GM12878 (cell line): ENCODE measurements around the gene F7. TPM values are rescaled to one million over a fixed set of nuclear protein-coding genes. Genes with fewer than 3 reads are reported as not detected.

Experiments
- ATAC-seq: fragments of 200-7000 bp; cut with Tn5 transposase; 3 replicates; pipeline ENCODE4 v1.9.1; 2020; ENCODE audit warnings: mild to moderate bottlenecking, moderate library complexity
- BruUV-seq: library from RNA; stranded (reverse); fragments of 400-500 nt; replicated peaks from 2 replicates; lab custom pipeline; 2021; lab: Mats Ljungman, UMichigan
- CTCF ChIA-PET: fragments of 300-600 bp; sonication (Branson Sonifier 250); formaldehyde crosslinking; extraction: SDS; loops from one replicate; lab custom pipeline; 2021; ENCODE audit warnings: inconsistent platforms; lab: Yijun Ruan, JAX
- POLR2A ChIA-PET: fragments of 350-600 bp; formaldehyde crosslinking; extraction: SDS; loops from one replicate; lab custom pipeline; 2021; ENCODE audit warnings: inconsistent platforms; lab: Charles Lee
- RAD21 ChIA-PET: fragments of 300-600 bp; sonication (Branson Sonifier 250); formaldehyde crosslinking; loops from one replicate; lab custom pipeline; 2023; ENCODE audit warnings: antibody characterized with exemption; ENCODE audit not compliant: unreplicated experiment; lab: Charles Lee
- SMC1A ChIA-PET: fragments of 300-600 bp; sonication (Branson Sonifier 250); formaldehyde crosslinking; loops from one replicate; lab custom pipeline; 2023; ENCODE audit not compliant: unreplicated experiment, uncharacterized antibody; lab: Charles Lee
- DNase-seq: peaks from one replicate; pipeline ENCODE4 v3.0.0-alpha.2; 2011; ENCODE audit warnings: low read depth, low spot score
- FAIRE-seq: peaks from 3 replicates; lab custom pipeline; 2011; peaks lifted over from hg19 to GRCh38; lab: Jason Lieb, UNC
- H2AFZ ChIP-seq: 2 replicates; pipeline ENCODE4 v1.6.0; 2011; ENCODE audit warnings: low read depth, low read length, control low read depth; ENCODE audit not compliant: control insufficient read depth
- H3K27ac ChIP-seq: 2 replicates; pipeline ENCODE4 v1.5.1; 2011; ENCODE audit warnings: control low read depth; ENCODE audit not compliant: control insufficient read depth, insufficient read depth
- H3K27me3 ChIP-seq, 2 experiments: replicated peaks in 1 of 2; 2 replicates each; pipeline versions ENCODE4 v1.6.0 to v1.6.1; 2011; ENCODE audit warnings: low read length in 1 of 2; ENCODE audit not compliant: control insufficient read depth in 2 of 2, insufficient read depth in 2 of 2
- H3K36me3 ChIP-seq, 2 experiments: 2 replicates each; pipeline ENCODE4 v1.5.1; 2011; ENCODE audit warnings: low read length in 1 of 2; ENCODE audit not compliant: control insufficient read depth in 2 of 2, insufficient read depth in 2 of 2
- H3K4me1 ChIP-seq: 2 replicates; pipeline ENCODE4 v1.6.1; 2011; ENCODE audit warnings: mild to moderate bottlenecking, low read length, moderate library complexity, mixed read lengths; ENCODE audit not compliant: control insufficient read depth, insufficient read depth
- H3K4me2 ChIP-seq: 2 replicates; pipeline ENCODE4 v1.6.0; 2011; ENCODE audit warnings: control low read depth; ENCODE audit not compliant: control insufficient read depth, insufficient read depth
- H3K4me3 ChIP-seq: fragments of 200-600 bp; sonication (generic); 2 replicates; pipeline ENCODE4 v1.5.1; 2016
- H3K79me2 ChIP-seq: 2 replicates; pipeline ENCODE4 v1.6.0; 2011; ENCODE audit warnings: low read length; ENCODE audit not compliant: control insufficient read depth, insufficient read depth
- H3K9ac ChIP-seq: 2 replicates; pipeline ENCODE4 v1.8.0; 2011; ENCODE audit warnings: low read length, control low read depth, mixed read lengths; ENCODE audit not compliant: control insufficient read depth, insufficient read depth
- H3K9me3 ChIP-seq: replicated peaks from 3 replicates; pipeline ENCODE4 v1.5.1; 2011; ENCODE audit warnings: mild to moderate bottlenecking, low read length; ENCODE audit not compliant: control insufficient read depth, insufficient read depth
- H4K20me1 ChIP-seq: 2 replicates; pipeline ENCODE4 v1.6.0; 2011; ENCODE audit not compliant: control insufficient read depth, insufficient read depth
- ASH2L ChIP-seq: fragments of 300-600, 200-600 bp; sonication (generic); IDR thresholded peaks from 2 replicates; pipeline ENCODE4 v1.6.1; 2017; ENCODE audit warnings: low read depth, mild to moderate bottlenecking, borderline replicate concordance
- BACH1 ChIP-seq: fragments of 450-650 bp; IDR thresholded peaks from 2 replicates; pipeline ENCODE4 v1.6.1; 2017; ENCODE audit warnings: mild to moderate bottlenecking, borderline replicate concordance
- CREM ChIP-seq: IDR thresholded peaks from 2 replicates; pipeline ENCODE4 v1.6.1; 2014; ENCODE audit warnings: antibody characterized with exemption, low read depth
- CUX1 ChIP-seq: IDR thresholded peaks from 2 replicates; pipeline ENCODE4 v1.6.1; 2012; ENCODE audit warnings: improper control_type of control experiment, low read depth, low read length; ENCODE audit not compliant: insufficient replicate concordance
- SP1 ChIP-seq: IDR thresholded peaks from one replicate; pipeline ENCODE4 v1.6.1; 2011; ENCODE audit warnings: low read depth, low read length
- TAF1 ChIP-seq: IDR thresholded peaks from 2 replicates; pipeline ENCODE4 v1.6.1; 2011; ENCODE audit warnings: mild to moderate bottlenecking, low read depth, low read length, borderline replicate concordance
- ZNF24 ChIP-seq: fragments of 450-650 bp; IDR thresholded peaks from 2 replicates; pipeline ENCODE4 v1.6.1; 2017; ENCODE audit warnings: antibody characterized with exemption, mild to moderate bottlenecking
- WGBS: methylation state at CpG from one replicate; pipeline ENCODE4 v1.1.6; 2016; ENCODE audit warnings: low lambda C conversion rate; ENCODE audit not compliant: insufficient replicate concordance, insufficient coverage; ENCODE audit errors: missing lambda C conversion rate; 5-methylcytosine and 5-hydroxymethylcytosine counted together
- in situ Hi-C: fragments of 300-500 bp; cut with MboI; formaldehyde crosslinking; loops from 9 replicates; pipeline ENCODE4 v1.14.3; 2018; ENCODE audit warnings: mixed read lengths
- intact Hi-C: fragments of 100-400 bp; cut with micrococcal nuclease; formaldehyde crosslinking; loops from one replicate; pipeline ENCODE4 v1.14.2; 2022; ENCODE audit not compliant: unreplicated experiment
- polyA plus RNA-seq, 11 experiments: library from polyadenylated mRNA; depleted of rRNA in 4 of 11; unstranded in 6 of 11; stranded (reverse) in 5 of 11; fragments of >200 nt; fragmentation: Nextera tagmentation in 4 of 11; fragmentation: Illumina TruSeq in 1 of 11; extraction: Ambion mirVana in 4 of 11; extraction: Trizol in 1 of 11; gene quantifications; 1 replicate in 1 of 11; 2 replicates in 10 of 11; pipeline versions ENCODE4 v1.2.1 to v1.2.3, GENCODE V29; 2011 to 2016; ENCODE audit warnings: inconsistent platforms in 2 of 11, missing spikeins in 2 of 11, low read depth in 1 of 11
- total RNA-seq, 4 experiments: library from RNA; depleted of rRNA in 3 of 4; stranded (reverse); fragments of >200 nt in 3 of 4; fragmentation: Illumina TruSeq in 1 of 4; extraction: Trizol in 1 of 4; gene quantifications; 2 replicates each; pipeline versions ENCODE4 v1.2.1 to v1.2.3, GENCODE V29; 2013 to 2021
- TF ChIP-seq, protein P1 (sequence below), 3 experiments: IDR thresholded peaks in 2 of 3; conservative IDR thresholded peaks in 1 of 3; 2 replicates each; pipeline ENCODE4 v1.5.1; 2011; ENCODE audit warnings: low read depth in 3 of 3, low read length in 3 of 3, mild to moderate bottlenecking in 3 of 3, control low read depth in 2 of 3, moderate library complexity in 2 of 3, inconsistent platforms in 1 of 3, mixed read lengths in 1 of 3; ENCODE audit not compliant: control insufficient read depth in 2 of 3, insufficient read depth in 1 of 3; ENCODE audit errors: extremely low read depth in 1 of 3

F7 gene
- total and polyA plus RNA-seq, 10 of the 15 experiments (the other 5 are each of a cell fraction or from before 2014, with no cell fraction given) = not detected

GRCh38 chr13:113083402-113084061, 22.1 kb upstream of the F7 start:
- Histone ChIP-seq H3K27ac (no peak overlapping the region), H4K20me1 (no peaks in the 10 kb centered on the region), H3K36me3 (no peaks in the 10 kb centered on the region), H2AFZ (no peak overlapping the region), H3K9me3 (no peaks in the 10 kb centered on the region), H3K9ac (no peak overlapping the region), H3K4me2 (no peak overlapping the region), H3K4me1 (no peaks in the 10 kb centered on the region), H3K4me3 (no peak overlapping the region), H3K79me2 (no peaks in the 10 kb centered on the region), H3K27me3 (no peaks in the 10 kb centered on the region)
- no peak for FAIRE-seq
- POLR2A ChIA-PET = no interaction called here
- in situ Hi-C loops = no loop called here
- RAD21 ChIA-PET = no interaction called here
- CTCF ChIA-PET = no interaction called here
- no peak for ATAC-seq
- 36% methylated on average over 17 of the region's 18 CpGs for WGBS
- no TSS peak for BruUV-seq
- SMC1A ChIA-PET = no interaction called here
- intact Hi-C loops = no loop called here
- TF ChIP-seq ZNF24 = no peak
- TF ChIP-seq CREM = no peak
- TF ChIP-seq BACH1 = no peak
- TF ChIP-seq, protein P1, sequence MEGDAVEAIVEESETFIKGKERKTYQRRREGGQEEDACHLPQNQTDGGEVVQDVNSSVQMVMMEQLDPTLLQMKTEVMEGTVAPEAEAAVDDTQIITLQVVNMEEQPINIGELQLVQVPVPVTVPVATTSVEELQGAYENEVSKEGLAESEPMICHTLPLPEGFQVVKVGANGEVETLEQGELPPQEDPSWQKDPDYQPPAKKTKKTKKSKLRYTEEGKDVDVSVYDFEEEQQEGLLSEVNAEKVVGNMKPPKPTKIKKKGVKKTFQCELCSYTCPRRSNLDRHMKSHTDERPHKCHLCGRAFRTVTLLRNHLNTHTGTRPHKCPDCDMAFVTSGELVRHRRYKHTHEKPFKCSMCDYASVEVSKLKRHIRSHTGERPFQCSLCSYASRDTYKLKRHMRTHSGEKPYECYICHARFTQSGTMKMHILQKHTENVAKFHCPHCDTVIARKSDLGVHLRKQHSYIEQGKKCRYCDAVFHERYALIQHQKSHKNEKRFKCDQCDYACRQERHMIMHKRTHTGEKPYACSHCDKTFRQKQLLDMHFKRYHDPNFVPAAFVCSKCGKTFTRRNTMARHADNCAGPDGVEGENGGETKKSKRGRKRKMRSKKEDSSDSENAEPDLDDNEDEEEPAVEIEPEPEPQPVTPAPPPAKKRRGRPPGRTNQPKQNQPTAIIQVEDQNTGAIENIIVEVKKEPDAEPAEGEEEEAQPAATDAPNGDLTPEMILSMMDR (IDR thresholded peaks at IDR 0.05 in 2 of 3, conservative IDR thresholded peaks at IDR 0.05 in 1 of 3; ENCODE audit: control insufficient read depth in 2 of 3, extremely low read depth in 1 of 3, insufficient read depth in 1 of 3, low read depth in 3 of 3, low read length in 3 of 3) = no peak
- no peak for TF ChIP-seq SP1
- no peak for TF ChIP-seq CUX1
- TF ChIP-seq ASH2L = no peak
- no peak for TF ChIP-seq TAF1
- DNase-seq = no peak
